GM19468 (cell line): ENCODE measurements around the gene DPP6.

Source experiments
- ATAC-seq: cut with Tn5 transposase; IDR thresholded peaks from one replicate; pipeline ENCODE4 v1.9.1; 2021; ENCODE audit warnings: mild to moderate bottlenecking, moderate library complexity, moderate number of reproducible peaks; ENCODE audit not compliant: unreplicated experiment; ENCODE audit errors: extremely low read depth

DPP6 gene

GRCh38 chr7:154776350-154776749 is 724.2 kb downstream of the DPP6 start:
- no peak for ATAC-seq

GRCh38 chr7:154777023-154777422 is 724.8 kb downstream of the DPP6 start:
- no peak for ATAC-seq

DNA sequence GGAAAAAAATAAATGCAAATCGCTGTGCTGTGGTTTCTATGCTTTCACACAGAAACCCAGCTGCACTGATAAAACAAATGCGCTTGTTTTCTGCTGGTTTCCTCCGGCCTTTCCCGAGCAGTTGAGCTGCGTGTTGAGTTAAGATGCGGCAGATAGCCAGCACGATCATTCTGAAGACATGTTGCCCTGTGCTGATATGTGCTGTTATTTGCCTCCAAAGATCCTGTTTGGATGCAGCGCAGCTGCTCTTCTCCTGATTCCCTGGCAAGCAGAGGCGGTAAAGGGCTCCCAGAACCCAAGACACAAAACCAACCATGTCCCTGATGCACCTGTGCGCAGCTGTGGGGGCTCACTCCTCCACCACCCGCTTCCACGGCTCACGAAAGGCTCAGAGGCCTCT is 725.3 kb downstream of the DPP6 start:
- ATAC-seq = no peak

DNA sequence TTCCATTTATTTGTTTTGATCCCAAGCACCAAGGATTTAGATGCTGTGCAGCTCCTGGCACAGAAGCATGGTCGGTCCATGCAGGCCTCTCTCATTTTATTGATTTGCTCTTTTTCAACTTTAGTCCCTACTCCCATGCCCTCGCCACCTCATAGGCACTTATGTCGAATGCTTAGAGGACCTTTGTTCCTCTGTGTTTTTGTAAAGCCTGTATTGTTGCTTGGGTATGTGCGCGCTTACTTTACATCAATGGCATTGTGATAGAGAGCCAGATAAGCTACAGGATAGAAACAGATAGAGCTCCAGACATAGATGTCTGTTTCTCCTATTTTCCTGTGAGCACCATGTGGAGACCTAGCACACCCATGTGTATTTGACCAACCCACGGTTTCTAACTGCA is 725.7 kb downstream of the DPP6 start:
- no peak for ATAC-seq

GRCh38 chr7:154781369-154782303 is 729.4 kb downstream of the DPP6 start:
- no peak for ATAC-seq

- ATAC-seq = no peak
Observed at GRCh38 chr7:154783281-154783909, 731.2 kb downstream of the DPP6 start.

DNA sequence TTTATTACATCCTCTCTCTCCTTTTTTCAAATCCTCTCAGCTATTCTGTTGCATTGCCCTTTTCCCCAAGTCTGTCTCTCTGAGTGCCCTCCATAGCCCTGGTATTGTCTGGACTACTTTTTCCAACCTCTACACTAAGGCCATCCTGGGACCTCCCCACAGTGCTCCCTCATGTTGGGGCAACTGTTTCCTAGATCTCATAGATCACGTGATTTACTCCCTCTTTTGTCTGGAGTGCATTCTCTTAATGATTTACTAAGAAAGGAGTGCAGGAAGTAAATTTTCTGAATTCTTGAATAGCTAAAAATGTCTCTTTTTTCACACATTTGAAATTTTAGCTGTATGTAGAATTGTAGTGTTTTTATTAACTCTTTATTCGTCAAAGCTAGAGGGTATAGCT is 733.7 kb downstream of the DPP6 start:
- no peak for ATAC-seq

GRCh38 chr7:154789404-154789803 is 737.2 kb downstream of the DPP6 start:
- no peak for ATAC-seq

DNA sequence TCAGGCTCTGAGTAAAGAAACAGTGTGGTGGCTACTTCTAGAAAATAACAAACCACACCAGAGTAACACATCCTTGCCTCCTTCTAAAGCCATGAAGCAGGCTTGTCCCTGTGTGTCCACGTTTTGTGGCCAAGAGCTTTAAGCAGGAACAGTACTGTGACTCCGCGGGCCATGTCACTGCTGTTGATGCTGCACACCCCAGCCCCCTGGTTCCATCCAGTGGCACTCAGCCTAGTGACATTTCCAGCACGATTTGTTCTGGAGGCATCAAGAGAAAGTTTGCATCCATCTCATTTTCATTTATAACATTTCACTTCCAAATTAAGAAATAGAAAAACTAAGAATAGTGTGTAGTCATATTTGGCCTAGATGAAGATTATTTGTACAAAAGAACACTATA is 739.4 kb downstream of the DPP6 start:
- ATAC-seq = no peak

DNA sequence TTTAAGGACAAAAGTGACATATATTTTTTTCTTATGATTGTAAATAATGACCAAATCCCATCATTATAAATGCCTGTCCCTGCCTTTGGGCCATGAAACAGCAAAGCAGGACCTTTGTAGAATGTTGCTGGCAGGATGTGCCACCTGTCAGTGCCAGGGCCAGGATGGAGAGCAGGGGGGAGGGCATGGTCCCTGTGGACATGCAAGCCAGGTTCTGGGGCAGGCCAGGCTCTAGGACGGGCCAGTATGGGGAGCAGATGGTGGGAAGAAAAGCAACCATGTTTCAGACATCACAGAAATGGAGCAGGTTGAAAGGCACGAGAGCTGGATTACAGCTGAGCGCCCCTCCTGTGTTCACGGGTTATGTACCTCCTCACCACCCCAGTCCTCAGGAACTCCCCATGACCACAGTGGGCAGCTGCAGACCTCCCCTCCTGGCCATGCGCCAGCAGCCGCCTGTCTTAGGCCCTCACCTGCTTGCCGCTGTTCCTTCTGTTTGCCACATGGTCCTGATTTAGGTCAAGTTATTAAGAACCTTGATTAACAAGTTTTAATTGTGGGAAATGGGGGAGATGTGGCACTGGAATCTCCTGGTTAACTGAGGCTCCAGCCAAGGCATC is 740.3 kb downstream of the DPP6 start:
- no peak for ATAC-seq

- no peak for ATAC-seq
Observed at GRCh38 chr7:154794147-154794780, 742.1 kb downstream of the DPP6 start.

DNA sequence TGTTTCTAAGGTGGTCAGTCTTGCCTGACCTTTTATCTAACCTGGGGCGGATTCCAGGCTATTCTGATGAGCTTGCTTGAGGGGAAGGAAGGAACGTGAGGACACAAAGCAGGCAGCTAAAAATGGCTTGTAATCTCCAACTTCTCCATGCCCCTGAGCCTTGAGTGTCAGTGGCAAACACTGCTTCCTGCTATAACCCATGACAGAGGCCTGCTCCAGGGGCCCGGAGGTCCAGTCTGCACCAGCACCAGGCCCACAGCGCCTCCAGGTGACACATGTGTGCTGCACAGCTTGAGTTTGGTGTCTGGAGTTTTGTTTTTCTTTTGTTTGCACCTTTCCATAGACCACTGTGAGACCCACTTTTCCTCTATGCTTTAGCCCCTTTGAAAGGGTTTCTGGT is 742.8 kb downstream of the DPP6 start:
- ATAC-seq = no peak

DNA sequence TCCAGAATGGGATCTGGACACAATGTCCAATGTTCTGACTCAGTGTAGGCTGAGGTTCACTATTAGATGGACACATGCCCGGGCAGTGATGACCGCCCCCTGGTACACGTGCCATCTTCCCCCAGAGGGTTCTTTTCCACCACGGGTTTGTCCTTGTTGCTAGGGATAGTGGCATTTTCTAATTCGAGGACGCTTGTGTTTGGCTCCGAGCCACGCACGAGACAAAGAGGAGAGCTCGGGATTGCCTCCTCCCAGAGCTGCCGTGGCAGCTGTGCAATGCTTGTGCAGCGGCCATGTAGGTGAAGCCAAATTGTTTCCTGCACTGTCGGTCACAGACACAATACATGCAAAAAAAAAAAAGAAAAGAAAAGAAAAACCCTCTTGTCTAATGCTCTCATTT is 743.2 kb downstream of the DPP6 start:
- ATAC-seq = no peak

GRCh38 chr7:154804449-154804848 is 752.3 kb downstream of the DPP6 start:
- no peak for ATAC-seq

DNA sequence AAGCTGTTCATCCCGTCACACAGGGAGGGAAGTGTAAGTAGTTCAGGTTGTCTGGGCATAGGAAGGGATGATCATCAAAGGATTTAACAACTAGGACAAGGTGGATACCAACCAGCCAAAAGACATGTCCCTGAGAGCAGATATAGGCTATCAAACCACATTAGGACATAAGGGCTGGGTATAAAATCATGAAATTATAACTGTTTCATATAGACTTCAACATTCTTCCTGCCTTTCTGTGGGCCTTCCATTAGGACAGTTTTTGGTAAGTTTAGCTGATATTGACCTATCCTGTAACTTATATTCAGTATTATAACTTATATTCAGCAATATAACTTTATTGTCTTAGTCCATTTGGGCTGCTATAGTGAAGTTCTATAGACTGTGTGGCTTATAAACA is 759.8 kb downstream of the DPP6 start:
- ATAC-seq = no peak

DNA sequence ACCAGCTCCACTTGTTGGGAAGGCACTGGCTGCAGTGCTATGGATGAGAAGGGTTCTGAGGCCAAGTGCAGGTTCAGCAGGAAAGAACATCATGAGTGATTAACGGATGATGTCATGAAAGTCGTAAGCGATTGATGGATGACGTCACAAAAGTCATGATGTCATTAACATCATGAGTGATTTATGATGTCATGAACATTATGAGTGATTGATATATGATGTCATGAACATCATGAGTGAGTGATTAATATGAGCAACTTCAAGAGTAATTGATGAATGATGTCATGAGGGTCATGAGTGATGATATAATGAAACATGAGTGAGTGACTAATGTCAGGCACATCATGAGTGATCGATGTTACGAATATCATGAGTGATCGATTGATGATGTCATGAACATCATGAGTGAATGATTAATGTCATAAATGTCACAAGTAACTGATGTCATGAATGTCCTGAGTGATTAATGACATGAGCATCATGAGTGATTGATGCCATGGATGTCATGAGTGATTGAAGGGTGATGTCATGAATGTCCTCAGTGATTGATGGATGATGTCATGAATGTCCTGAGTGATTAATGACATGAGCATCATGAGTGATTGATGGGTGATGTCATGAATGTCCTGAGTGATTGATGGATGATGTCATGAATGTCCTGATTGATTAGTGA is 765.2 kb downstream of the DPP6 start:
- ATAC-seq = no peak

DNA sequence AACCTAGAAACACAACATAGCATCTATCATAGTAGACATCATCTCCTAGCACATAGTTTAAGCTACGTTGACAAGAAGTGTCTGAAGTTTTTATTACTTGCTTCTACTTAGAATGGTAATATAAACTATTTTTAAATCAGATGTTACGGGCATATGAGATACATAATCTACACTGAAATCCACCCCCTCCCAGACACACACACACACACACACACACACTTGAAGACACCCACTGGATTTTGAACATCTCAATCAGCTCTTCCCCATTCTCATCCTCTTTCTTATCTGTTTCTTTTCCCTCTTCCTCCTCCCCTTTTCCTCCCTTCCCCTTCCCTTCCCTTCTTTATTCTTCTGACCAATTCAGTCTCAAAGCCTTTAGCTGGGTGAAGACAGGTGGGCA is 774.8 kb downstream of the DPP6 start:
- no peak for ATAC-seq

- ATAC-seq = no peak
Observed at GRCh38 chr7:154832557-154833138, 780.5 kb downstream of the DPP6 start.

- ATAC-seq = no peak
Observed at GRCh38 chr7:154836021-154836448, 783.8 kb downstream of the DPP6 start.

DNA sequence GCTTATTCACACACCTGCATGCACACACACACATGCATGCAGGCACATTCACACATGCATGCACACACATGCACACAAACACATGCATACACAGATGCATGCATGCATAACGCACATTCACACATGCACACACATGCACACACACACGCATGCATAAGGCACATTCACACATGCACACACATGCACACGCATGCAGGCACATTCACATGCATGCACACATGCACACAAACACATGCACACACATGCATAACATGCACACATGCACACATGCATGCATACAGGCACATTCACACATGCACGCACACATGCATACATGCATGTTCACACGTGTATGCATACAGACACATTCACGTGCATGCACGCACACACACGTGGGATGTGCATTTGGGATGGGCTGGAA is 784.9 kb downstream of the DPP6 start:
- no peak for ATAC-seq
